Ovary (tissue), 3 donors: Measurements from ENCODE around the gene UGT1A6.

Source experiments
- CTCF ChIP-seq, 3 donors: fragments of 450-650 bp in 2 of 3; fragments of 200-600 bp in 1 of 3; IDR thresholded peaks; one replicate each; pipeline versions ENCODE4 v1.5.1 to v1.8.0; 2016 to 2022; ENCODE audit warnings: antibody characterized with exemption in 3 of 3, mild to moderate bottlenecking in 1 of 3
- EP300 ChIP-seq: sonication (generic); formaldehyde crosslinking; IDR thresholded peaks from one replicate; pipeline ENCODE4 v1.6.1; 2017; ENCODE audit warnings: antibody characterized with exemption
- POLR2A ChIP-seq: fragments of 450-650 bp; IDR thresholded peaks from one replicate; pipeline ENCODE4 v1.6.1; 2017; ENCODE audit warnings: antibody characterized with exemption, mild to moderate bottlenecking, moderate library complexity
- donor health status: DM: no; HTN: no; CAD: no.

- no peak for TF ChIP-seq CTCF (IDR thresholded peaks at IDR 0.05)
- TF ChIP-seq EP300, result no peak
- no peak for TF ChIP-seq POLR2A
Measured at GRCh38 chr2:233673896-233674295, 18.8 kb upstream of the UGT1A6 start.
